GM18505 (cell line): ENCODE data around the gene OR2T27.
A peak's percentile ranks its signal among the peaks of the same experiment; 100 is the strongest.
"Not testable (repeated sequence)": the region's sequence is repeated elsewhere in the genome, so short reads cannot be mapped to it uniquely, and the experiment has no call there.

Experiments
- ATAC-seq: cut with Tn5 transposase; IDR thresholded peaks from one replicate; pipeline ENCODE4 v1.9.1; 2021; ENCODE audit not compliant: unreplicated experiment
- POLR2A ChIP-seq: IDR thresholded peaks from 4 replicates; pipeline ENCODE4 v1.6.1; 2011; ENCODE audit warnings: borderline replicate concordance; ENCODE audit not compliant: insufficient read depth, insufficient read length; ENCODE audit errors: extremely low read depth

OR2T27 gene

GRCh38 chr1:248645178-248645577, 10.2 kb downstream of the OR2T27 start, which contains the start of gene OR2T35:
OR2T35 (minus strand) TSS chr1:248645278; CDS start chr1:248639258, 6,020 bp downstream.
- ATAC-seq: not testable (repeated sequence)

GRCh38 chr1:248642971-248643651, 12.2 kb downstream of the OR2T27 start:
- ATAC-seq: peak; percentile 67

- ATAC-seq: peak; percentile 14
These were observed 13.7 kb downstream of the OR2T27 start for GRCh38 chr1:248641583-248641982.

GRCh38 chr1:248640906-248641305, 14.4 kb downstream of the OR2T27 start:
- ATAC-seq: peak; percentile 45

- peak; percentile 26 for ATAC-seq
These were observed 15.7 kb downstream of the OR2T27 start for GRCh38 chr1:248639652-248640051.

- ATAC-seq: not testable (repeated sequence)
These were observed 18.7 kb downstream of the OR2T27 start for GRCh38 chr1:248636612-248637011.

GRCh38 chr1:248634991-248635390, 20.3 kb downstream of the OR2T27 start, which contains the start of gene OR2T11:
OR2T11 (minus strand) TSS chr1:248635091; CDS start chr1:248627128, 7,963 bp downstream.
- ATAC-seq: not testable (repeated sequence)

GRCh38 chr1:248631354-248632008, 23.8 kb downstream of the OR2T27 start:
- no peak for ATAC-seq
- TF ChIP-seq POLR2A: no peak

GRCh38 chr1:248630551-248630950, 24.8 kb downstream of the OR2T27 start:
- no peak for TF ChIP-seq POLR2A

GRCh38 chr1:248627971-248628844, 27.1 kb downstream of the OR2T27 start:
- ATAC-seq: peak; percentile 84
- no peak for TF ChIP-seq POLR2A

More at GRCh38 chr1:248630551-248630950, 24.8 kb downstream of the OR2T27 start:
- ATAC-seq: no peak

GRCh38 chr1:248625971-248626370, 29.4 kb downstream of the OR2T27 start:
- no peak for ATAC-seq
- TF ChIP-seq POLR2A: no peak

GRCh38 chr1:248625166-248625565, 30.2 kb downstream of the OR2T27 start:
- ATAC-seq: no peak
- TF ChIP-seq POLR2A: no peak

- ATAC-seq: peak; percentile 87
- no peak for TF ChIP-seq POLR2A
These were observed 32.7 kb downstream of the OR2T27 start for GRCh38 chr1:248622570-248623001.

- no peak for TF ChIP-seq POLR2A
- ATAC-seq: no peak
These were observed 33.6 kb downstream of the OR2T27 start for GRCh38 chr1:248621770-248622169.
